ENCODE results near the gene SETDB1. TPM values are rescaled to one million over a fixed set of nuclear protein-coding genes. Genes with fewer than 3 reads are reported as not detected.

The SETDB1 gene
- total RNA-seq, 2 donors from 2014 or later = 44.0 to 51.0 TPM

- ATAC-seq (no peak), DNase-seq (no peak)
Measured at GRCh38 chr1:150973258-150973835, 47.2 kb downstream of the SETDB1 start.

GRCh38 chr1:150973836-150974579 is 47.8 kb downstream of the SETDB1 start:
- H3K27me3 Mint-ChIP-seq = no peaks in the 10 kb centered on the region
- H3K4me1 Mint-ChIP-seq = peaks cover 53% of the 10 kb centered on the region
- H3K9me3 ChIP-seq (ENCODE audit: control insufficient read depth, low read length, poor library complexity, severe bottlenecking) = no peaks in the 10 kb centered on the region
- ATAC-seq = peak; percentile 55
- peak in 2 of 3 donors; percentile 18 to 45 for DNase-seq
- H3K4me3 Mint-ChIP-seq = peak overlapping the region; percentile 90
- H3K36me3 Mint-ChIP-seq (ENCODE audit: low read depth) = no peaks in the 10 kb centered on the region
- H3K27ac Mint-ChIP-seq = peak overlapping the region; percentile 88

More at GRCh38 chr1:150973258-150973835, 47.2 kb downstream of the SETDB1 start:
- peaks cover 55% of the 10 kb centered on the region for H3K4me1 Mint-ChIP-seq
- H3K27ac Mint-ChIP-seq = peak overlapping the region; percentile 88
- no peaks in the 10 kb centered on the region for H3K9me3 ChIP-seq (ENCODE audit: control insufficient read depth, low read length, poor library complexity, severe bottlenecking)
- no peaks in the 10 kb centered on the region for H3K27me3 Mint-ChIP-seq
- peaks cover 3% of the 10 kb centered on the region for H3K36me3 Mint-ChIP-seq (ENCODE audit: low read depth)
- H3K4me3 Mint-ChIP-seq = peak overlapping the region; percentile 90

GRCh38 chr1:150974580-150975478 is 48.7 kb downstream of the SETDB1 start, which contains the start of gene CERS2:
Gene CERS2 (minus strand): TSS chr1:150974835. CDS start chr1:150969090, 5,745 bp downstream.
- ATAC-seq = peak; percentile 77
- H3K36me3 Mint-ChIP-seq (ENCODE audit: low read depth) = no peaks in the 10 kb centered on the region
- peak within 1 kb of the TSS; percentile 88 for H3K27ac Mint-ChIP-seq
- H3K4me3 Mint-ChIP-seq = peak within 1 kb of the TSS; percentile 90
- peaks cover 56% of the 10 kb centered on the region for H3K4me1 Mint-ChIP-seq
- H3K27me3 Mint-ChIP-seq = no peaks in the 10 kb centered on the region
- H3K9me3 ChIP-seq (ENCODE audit: control insufficient read depth, low read length, poor library complexity, severe bottlenecking) = no peaks in the 10 kb centered on the region
- peak; percentile 72 to 79 (median 74) for DNase-seq

- ATAC-seq = no peak
- Mint-ChIP-seq H3K27me3 (no peaks in the 10 kb centered on the region), H3K27ac (peak overlapping the region; percentile 92), H3K4me3 (peak overlapping the region; percentile 78), H3K36me3 (ENCODE audit: low read depth) (no peaks in the 10 kb centered on the region), H3K4me1 (peaks cover 43% of the 10 kb centered on the region)
- no peaks in the 10 kb centered on the region for H3K9me3 ChIP-seq (ENCODE audit: control insufficient read depth, low read length, poor library complexity, severe bottlenecking)
- no peak for DNase-seq
Measured at GRCh38 chr1:150976401-150976821, 50.2 kb downstream of the SETDB1 start.

GRCh38 chr1:150976879-150977694 is 50.9 kb downstream of the SETDB1 start:
- H3K27ac Mint-ChIP-seq = peak overlapping the region; percentile 92
- no peaks in the 10 kb centered on the region for H3K36me3 Mint-ChIP-seq (ENCODE audit: low read depth)
- DNase-seq (peak; percentile 42 to 63 (median 56)), ATAC-seq (peak; percentile 38)
- peaks cover 37% of the 10 kb centered on the region for H3K4me1 Mint-ChIP-seq
- no peaks in the 10 kb centered on the region for H3K27me3 Mint-ChIP-seq
- no peaks in the 10 kb centered on the region for H3K9me3 ChIP-seq (ENCODE audit: control insufficient read depth, low read length, poor library complexity, severe bottlenecking)
- peak overlapping the region; percentile 78 for H3K4me3 Mint-ChIP-seq

- H3K9me3 ChIP-seq (ENCODE audit: control insufficient read depth, low read length, poor library complexity, severe bottlenecking) = no peaks in the 10 kb centered on the region
- H3K27me3 Mint-ChIP-seq = no peaks in the 10 kb centered on the region
- H3K4me3 Mint-ChIP-seq = peak overlapping the region; percentile 69
- peak overlapping the region; percentile 92 for H3K27ac Mint-ChIP-seq
- peaks cover 23% of the 10 kb centered on the region for H3K4me1 Mint-ChIP-seq
- no peaks in the 10 kb centered on the region for H3K36me3 Mint-ChIP-seq (ENCODE audit: low read depth)
- DNase-seq (peak; percentile 72 to 90 (median 73)), ATAC-seq (peak; percentile 64)
Measured at GRCh38 chr1:150979092-150980056, 53.2 kb downstream of the SETDB1 start.

- Mint-ChIP-seq H3K36me3 (ENCODE audit: low read depth) (no peaks in the 10 kb centered on the region), H3K4me1 (peaks cover 22% of the 10 kb centered on the region), H3K27me3 (no peaks in the 10 kb centered on the region), H3K4me3 (no peak overlapping the region), H3K27ac (no peak overlapping the region)
- ATAC-seq (no peak), DNase-seq (no peak)
- no peaks in the 10 kb centered on the region for H3K9me3 ChIP-seq (ENCODE audit: control insufficient read depth, low read length, poor library complexity, severe bottlenecking)
Measured at GRCh38 chr1:150981177-150981804, 55.1 kb downstream of the SETDB1 start.

- no peaks in the 10 kb centered on the region for H3K9me3 ChIP-seq (ENCODE audit: control insufficient read depth, low read length, poor library complexity, severe bottlenecking)
- no peaks in the 10 kb centered on the region for H3K36me3 Mint-ChIP-seq (ENCODE audit: low read depth)
- DNase-seq (no peak), ATAC-seq (no peak)
- H3K27ac Mint-ChIP-seq = no peak within 1 kb of the TSS
- H3K4me3 Mint-ChIP-seq = no peak within 1 kb of the TSS
- H3K4me1 Mint-ChIP-seq = peaks cover 14% of the 10 kb centered on the region
- H3K27me3 Mint-ChIP-seq = no peaks in the 10 kb centered on the region
Measured at GRCh38 chr1:150981805-150982712, 55.9 kb downstream of the SETDB1 start, which contains the start of gene ANXA9. Gene ANXA9 (plus strand): TSS chr1:150982292. CDS start chr1:150983106, 814 bp downstream.

- no peaks in the 10 kb centered on the region for H3K9me3 ChIP-seq (ENCODE audit: control insufficient read depth, low read length, poor library complexity, severe bottlenecking)
- Mint-ChIP-seq H3K4me3 (no peak overlapping the region), H3K4me1 (peaks cover 6% of the 10 kb centered on the region), H3K27me3 (no peaks in the 10 kb centered on the region), H3K27ac (no peak overlapping the region), H3K36me3 (ENCODE audit: low read depth) (no peaks in the 10 kb centered on the region)
- DNase-seq (no peak), ATAC-seq (no peak)
Measured at GRCh38 chr1:150985179-150985825, 59.1 kb downstream of the SETDB1 start.

GRCh38 chr1:150987924-150988323 is 61.8 kb downstream of the SETDB1 start:
- ATAC-seq (no peak), DNase-seq (no peak)
- no peak overlapping the region for H3K4me3 Mint-ChIP-seq
- H3K4me1 Mint-ChIP-seq = peaks cover 6% of the 10 kb centered on the region
- no peaks in the 10 kb centered on the region for H3K27me3 Mint-ChIP-seq
- no peaks in the 10 kb centered on the region for H3K9me3 ChIP-seq (ENCODE audit: control insufficient read depth, low read length, poor library complexity, severe bottlenecking)
- H3K36me3 Mint-ChIP-seq (ENCODE audit: low read depth) = no peaks in the 10 kb centered on the region
- no peak overlapping the region for H3K27ac Mint-ChIP-seq
